NB4 (cell line): Measurements from ENCODE around the gene FOXP1.

ENCODE experiments used
- CTCF ChIP-seq: IDR thresholded peaks from one replicate; pipeline ENCODE4 v1.5.1; 2012; ENCODE audit warnings: low read depth, low read length
- POLR2A ChIP-seq: IDR thresholded peaks from 2 replicates; pipeline ENCODE4 v1.6.1; 2011; ENCODE audit warnings: mild to moderate bottlenecking; ENCODE audit not compliant: insufficient read length; ENCODE audit errors: extremely low read depth
- TF ChIP-seq, protein P1 (sequence below): IDR thresholded peaks from 2 replicates; pipeline ENCODE4 v1.6.1; 2011; ENCODE audit warnings: low read depth, low read length

- TF ChIP-seq CTCF: no peak
- TF ChIP-seq POLR2A: no peak
- TF ChIP-seq, protein P1, sequence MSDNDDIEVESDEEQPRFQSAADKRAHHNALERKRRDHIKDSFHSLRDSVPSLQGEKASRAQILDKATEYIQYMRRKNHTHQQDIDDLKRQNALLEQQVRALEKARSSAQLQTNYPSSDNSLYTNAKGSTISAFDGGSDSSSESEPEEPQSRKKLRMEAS: no peak
Measured at GRCh38 chr3:71266875-71267274, 316.7 kb downstream of the FOXP1 start.
